ENCODE measurements around the gene CITED2.
"Not testable (repeated sequence)": the region's sequence is repeated elsewhere in the genome, so short reads cannot be mapped to it uniquely, and the experiment has no call there.

CITED2 gene

GRCh38 chr6:139364302-139364981 is 10.0 kb downstream of the CITED2 start:
- DNase-seq, result peak; percentile 72

DNA sequence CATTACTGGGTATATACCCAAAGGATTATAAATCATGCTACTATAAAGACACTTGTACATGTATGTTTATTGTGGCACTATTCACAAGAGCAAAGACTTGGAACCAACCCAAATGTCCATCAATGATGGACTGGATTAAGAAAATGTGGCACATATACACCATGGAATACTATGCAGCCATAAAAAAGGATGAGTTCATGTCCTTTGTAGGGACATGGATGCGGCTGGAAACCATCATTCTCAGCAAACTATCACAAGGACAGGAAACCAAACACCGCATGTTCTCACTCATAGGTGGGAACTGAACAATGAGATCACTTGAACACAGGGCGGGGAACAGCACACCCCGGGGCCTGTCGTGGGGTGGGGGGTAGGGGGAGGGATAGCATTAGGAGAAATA is 10.7 kb downstream of the CITED2 start:
- not testable (repeated sequence) for DNase-seq

- DNase-seq, result not testable (repeated sequence)
Observed at GRCh38 chr6:139363123-139363522, 11.3 kb downstream of the CITED2 start.

DNA sequence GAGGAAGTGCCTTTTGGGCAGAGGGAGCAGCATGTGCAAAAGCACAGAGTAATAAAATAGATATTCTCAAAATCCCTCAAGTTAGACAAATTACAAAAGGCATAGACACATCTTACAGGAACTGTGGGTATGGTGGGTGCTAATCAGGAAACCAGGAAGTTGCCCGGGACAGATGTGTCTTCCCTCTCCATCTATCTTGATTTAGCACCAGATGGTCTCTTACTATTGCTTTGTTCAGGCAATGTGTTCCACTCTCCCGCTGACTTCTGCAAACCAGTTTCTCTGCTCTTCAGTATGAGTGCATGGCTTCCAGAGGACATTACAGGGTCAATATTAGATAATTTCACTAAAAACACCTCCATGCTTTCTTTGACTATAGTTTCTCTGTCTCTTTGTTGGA is 13.2 kb downstream of the CITED2 start:
- peak; percentile 29 for DNase-seq

DNA sequence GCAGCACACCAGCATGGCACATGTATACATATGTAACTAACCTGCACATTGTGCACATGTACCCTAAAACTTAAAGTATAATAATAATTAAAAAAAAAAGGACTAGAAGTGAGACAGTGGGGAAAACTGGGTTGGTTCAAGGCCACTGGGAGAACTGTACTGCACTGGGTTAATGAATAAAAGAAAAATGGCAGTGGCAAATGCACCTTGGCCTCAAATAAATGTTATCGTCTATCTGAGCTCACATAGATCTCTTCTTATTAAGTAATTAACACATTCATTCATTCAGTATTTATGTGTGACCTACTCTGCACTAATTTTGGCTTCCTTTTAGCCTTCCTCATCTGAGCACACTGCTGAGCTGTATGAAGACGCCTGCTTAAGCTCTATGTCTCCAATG is 17.5 kb downstream of the CITED2 start:
- no peak for DNase-seq

DNA sequence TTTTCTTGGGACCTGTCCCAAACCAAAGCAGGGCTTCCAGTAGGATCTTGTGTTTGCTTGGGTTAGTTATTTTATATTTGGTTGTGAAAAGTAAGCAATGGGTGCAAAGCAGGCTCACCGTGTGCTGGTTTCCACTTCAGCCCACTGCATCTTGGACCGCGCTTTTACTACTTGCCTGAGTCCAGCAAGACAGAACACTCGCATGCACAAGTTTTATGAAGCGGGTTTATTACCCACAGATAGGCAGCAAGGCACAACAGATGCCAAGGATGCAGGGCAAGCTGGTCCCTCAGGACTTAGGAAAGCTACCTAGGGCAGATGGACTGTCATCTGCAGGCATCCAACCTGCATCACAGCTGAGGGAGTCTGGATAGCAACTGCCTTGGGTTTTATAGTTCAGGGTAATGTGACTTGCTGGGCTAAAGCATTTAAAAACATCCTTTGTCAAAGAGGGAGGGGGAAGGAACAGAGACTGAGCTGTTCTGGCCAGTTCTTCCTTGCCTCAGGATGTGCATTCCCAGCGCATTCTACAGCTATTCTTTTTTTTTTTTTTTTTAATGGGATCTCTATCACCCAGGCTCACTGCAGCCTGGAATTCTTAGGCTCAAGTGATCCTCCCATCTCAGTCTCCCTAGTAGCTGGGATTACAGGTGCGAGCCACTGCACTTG is 18.5 kb downstream of the CITED2 start:
- DNase-seq, result no peak

- DNase-seq, result no peak
Observed at GRCh38 chr6:139355172-139355571, 19.3 kb downstream of the CITED2 start.

GRCh38 chr6:139354189-139354588 is 20.3 kb downstream of the CITED2 start:
- no peak for DNase-seq

GRCh38 chr6:139349464-139350020 is 24.9 kb downstream of the CITED2 start:
- no peak for DNase-seq

DNA sequence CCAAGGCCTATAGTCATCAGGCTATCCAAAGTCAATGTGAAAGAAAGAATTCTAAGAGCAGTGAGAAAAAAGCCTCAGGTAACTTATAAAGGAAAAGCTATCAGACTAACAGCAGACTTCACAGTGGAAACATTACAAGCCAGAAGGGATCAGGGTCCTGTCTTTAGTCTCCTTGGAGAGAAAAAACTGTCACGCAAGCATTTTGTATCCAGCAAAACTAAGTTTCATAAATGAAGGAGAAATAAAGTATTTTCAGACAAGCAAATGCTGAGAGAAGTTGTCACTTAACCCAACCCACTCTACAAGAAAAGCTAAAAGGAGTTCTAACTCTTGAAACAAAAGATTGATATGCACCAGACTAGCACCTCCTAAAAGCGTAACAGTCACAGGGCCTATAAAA is 28.1 kb downstream of the CITED2 start:
- no peak for DNase-seq

- no peak for DNase-seq
Observed at GRCh38 chr6:139344186-139344963, 30.1 kb downstream of the CITED2 start.

DNA sequence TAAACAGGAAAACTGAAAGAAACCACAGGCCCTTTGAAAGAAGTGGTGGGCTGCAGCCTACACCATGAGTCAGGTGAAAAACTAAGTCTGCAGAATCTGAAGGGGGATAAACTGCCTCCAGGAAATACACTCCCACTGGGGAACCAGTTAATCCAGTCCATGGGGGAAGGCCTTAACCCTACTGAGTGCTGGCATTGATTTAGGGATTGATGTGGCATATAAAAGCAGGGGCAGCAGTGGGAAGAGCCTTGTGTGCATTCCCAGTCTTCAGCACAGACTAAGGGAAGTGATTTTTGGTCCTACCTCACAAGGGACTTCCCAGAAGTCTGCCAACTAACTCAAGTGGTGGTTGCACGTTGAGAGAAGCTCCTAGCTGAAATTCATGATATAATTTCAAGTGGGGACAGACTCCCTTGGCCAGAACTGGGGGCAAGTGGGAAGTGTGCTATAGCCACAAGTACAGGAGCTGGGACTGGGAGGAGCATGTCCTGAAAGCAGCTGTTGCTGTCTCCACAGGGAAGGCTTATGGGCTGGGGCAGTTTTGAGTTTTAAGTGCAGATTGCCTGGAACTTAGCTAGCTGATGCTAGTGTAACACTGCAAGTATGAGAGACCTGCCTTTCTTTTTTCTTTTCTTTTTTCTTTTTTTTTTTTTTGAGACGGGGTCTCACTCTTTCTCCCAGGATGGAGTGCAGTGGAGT is 31.2 kb downstream of the CITED2 start:
- peak; percentile 73 for DNase-seq

DNA sequence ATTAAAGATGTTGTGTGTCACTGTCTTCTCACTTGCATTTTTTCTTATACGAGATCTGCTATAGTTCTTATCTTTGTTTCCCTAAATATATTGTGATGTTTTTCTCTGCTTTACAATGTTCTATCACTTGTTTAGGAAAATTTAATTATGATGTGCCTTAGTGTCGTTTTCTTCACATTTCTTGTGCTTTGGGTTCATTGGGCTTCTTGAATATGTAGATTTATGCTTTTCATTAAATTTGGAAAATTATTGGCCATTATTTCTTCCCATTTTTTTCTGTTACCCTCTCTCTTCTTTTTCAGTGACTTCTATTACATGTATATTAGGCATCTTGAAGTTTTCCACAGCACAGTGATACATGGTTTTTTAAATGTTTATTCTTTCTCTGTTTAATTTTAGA is 33.4 kb downstream of the CITED2 start:
- DNase-seq, result no peak

GRCh38 chr6:139338795-139339194 is 35.7 kb downstream of the CITED2 start:
- peak; percentile 91 for DNase-seq

- DNase-seq, result peak; percentile 85
Observed at GRCh38 chr6:139337830-139338229, 36.6 kb downstream of the CITED2 start.

DNA sequence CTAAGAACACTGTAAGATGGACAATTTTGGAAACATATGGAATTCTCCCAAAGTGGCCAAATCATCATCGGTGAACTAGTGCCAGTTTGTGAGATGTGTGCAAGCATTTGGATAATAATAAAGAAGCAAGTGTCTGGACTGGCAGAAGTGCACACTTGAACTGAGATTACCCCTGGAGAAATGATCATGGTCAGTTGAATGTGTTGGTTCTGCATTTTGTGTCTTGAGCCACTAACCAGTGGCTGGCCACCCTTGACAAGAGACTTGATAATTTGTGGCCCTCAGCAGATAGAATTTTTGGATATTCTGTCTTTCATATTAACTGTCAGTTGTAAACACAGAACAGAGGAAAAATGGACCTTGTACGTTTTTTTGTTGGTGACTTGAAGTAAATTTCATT is 37.4 kb downstream of the CITED2 start:
- DNase-seq, result no peak

GRCh38 chr6:139336488-139336887 is 38.0 kb downstream of the CITED2 start:
- DNase-seq, result peak; percentile 62

GRCh38 chr6:139335447-139336210 is 38.8 kb downstream of the CITED2 start:
- no peak for DNase-seq

- peak; percentile 92 for DNase-seq
Observed at GRCh38 chr6:139334806-139335446, 39.5 kb downstream of the CITED2 start.

- peak; percentile 58 for DNase-seq
Observed at GRCh38 chr6:139330826-139331500, 43.5 kb downstream of the CITED2 start.

DNA sequence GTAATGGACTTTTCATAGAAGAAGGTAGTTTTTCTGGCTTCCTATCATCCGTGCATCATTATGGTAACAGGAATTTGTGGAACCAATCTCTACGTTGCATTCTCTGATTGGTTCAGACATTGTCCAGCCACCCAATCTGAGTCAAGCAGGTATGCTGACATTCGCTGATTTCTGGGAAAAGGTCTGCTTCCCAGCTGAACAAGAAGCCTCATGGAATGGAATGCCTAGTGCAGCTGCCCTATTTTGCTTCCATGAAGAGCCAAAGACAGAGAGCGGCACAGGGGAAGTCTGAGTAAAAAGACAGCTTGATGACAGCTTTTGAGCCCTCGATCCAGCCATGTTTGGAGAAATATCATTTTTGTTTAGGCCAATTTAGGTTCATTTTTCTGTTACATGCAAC is 44.1 kb downstream of the CITED2 start:
- DNase-seq, result no peak

All from suppressor macrophage treated with lipopolysaccharide for 4 hours (primary cell).